SJCRH30 (cell line): ENCODE measurements around the gene CILP. TPM values are rescaled to one million over a fixed set of nuclear protein-coding genes. Genes with fewer than 3 reads are reported as not detected.

ENCODE experiments used
- DNase-seq, 2 experiments: peaks; one replicate each; pipeline ENCODE4 v3.0.0-alpha.2; 2015 to 2020
- H3K27ac ChIP-seq: fragments of 250-450 bp; sonication (Bioruptor Pico); 2 replicates; pipeline ENCODE4 v1.5.1; 2020; ENCODE audit warnings: mild to moderate bottlenecking, moderate library complexity
- H3K27me3 ChIP-seq: fragments of 250-450 bp; sonication (Bioruptor Pico); 2 replicates; pipeline ENCODE4 v1.5.1; 2020; ENCODE audit warnings: mild to moderate bottlenecking, moderate library complexity
- H3K36me3 ChIP-seq: fragments of 250-450 bp; sonication (Bioruptor Pico); 2 replicates; pipeline ENCODE4 v1.5.1; 2020; ENCODE audit warnings: mild to moderate bottlenecking, moderate library complexity
- H3K4me1 ChIP-seq: fragments of 250-450 bp; sonication (Bioruptor Pico); 2 replicates; pipeline ENCODE4 v1.5.1; 2020; ENCODE audit warnings: mild to moderate bottlenecking, moderate library complexity
- H3K4me3 ChIP-seq: fragments of 250-450 bp; sonication (Bioruptor Pico); 2 replicates; pipeline ENCODE4 v1.5.1; 2020; ENCODE audit warnings: mild to moderate bottlenecking, moderate library complexity
- H3K9me3 ChIP-seq: fragments of 250-450 bp; sonication (Bioruptor Pico); replicated peaks from 2 replicates; pipeline ENCODE4 v1.5.1; 2020; ENCODE audit warnings: mild to moderate bottlenecking, moderate library complexity
- total RNA-seq: library from RNA; depleted of rRNA; stranded (reverse); fragments of >200 nt; shearing (Covaris generic); gene quantifications from 2 replicates; pipeline ENCODE4 v1.2.3, GENCODE V29; 2014

The CILP gene
- total RNA-seq, 1 experiment from 2014 or later, result not detected

DNA sequence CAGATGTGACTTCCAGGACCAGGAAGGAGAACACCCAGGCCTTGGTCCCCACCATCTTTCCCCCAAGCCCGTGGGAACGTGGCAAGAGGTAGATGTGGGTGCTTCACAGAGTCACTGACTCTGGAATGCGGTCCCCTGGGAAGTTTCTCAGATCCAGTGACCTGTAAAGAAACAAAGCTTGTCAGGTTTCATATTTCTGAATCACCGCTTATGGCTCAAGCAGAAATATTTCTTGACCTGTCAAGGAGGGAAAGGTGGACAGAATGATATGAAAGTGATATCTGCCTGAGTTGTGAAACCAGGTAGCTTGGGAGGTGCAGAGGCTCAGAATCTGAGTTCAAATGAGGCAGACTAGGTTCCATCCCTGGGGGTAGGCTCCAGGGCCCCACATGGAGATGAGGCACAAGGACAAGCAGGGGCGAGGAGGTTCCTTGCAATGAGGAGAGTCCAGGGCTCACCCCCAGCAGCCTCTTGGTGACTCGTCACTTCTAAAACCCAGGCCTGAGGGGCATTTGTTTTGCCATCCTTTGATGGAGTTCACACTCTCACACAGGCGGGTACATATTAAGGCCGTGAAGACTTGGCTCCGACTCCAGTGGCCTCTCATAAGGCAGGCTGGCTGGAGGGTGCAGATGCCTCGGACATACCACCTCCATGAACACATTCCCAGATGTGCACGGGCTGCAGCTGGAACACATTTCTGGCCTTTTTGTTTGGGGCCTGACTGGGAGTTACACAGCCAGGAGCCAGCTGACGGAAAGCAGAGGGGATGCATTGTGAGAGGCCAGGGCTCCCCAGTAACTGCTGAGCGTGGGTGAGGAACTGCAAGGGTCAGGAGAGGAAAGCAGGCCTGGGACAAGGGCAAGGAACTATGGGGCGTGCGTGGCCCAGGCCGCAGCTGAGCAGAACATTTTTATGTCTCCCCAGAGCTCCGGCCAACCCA, 1.3 kb downstream of the CILP start:
- no peak overlapping the region for H3K4me3 ChIP-seq
- peaks cover 10% of the 10 kb centered on the region; the same call in 1 of the 2 replicates for H3K4me1 ChIP-seq
- no peaks in the 10 kb centered on the region for H3K36me3 ChIP-seq
- H3K9me3 ChIP-seq, result no peaks in the 10 kb centered on the region
- H3K27ac ChIP-seq, result no peak overlapping the region
- H3K27me3 ChIP-seq, result no peaks in the 10 kb centered on the region
- DNase-seq, result no peak

DNA sequence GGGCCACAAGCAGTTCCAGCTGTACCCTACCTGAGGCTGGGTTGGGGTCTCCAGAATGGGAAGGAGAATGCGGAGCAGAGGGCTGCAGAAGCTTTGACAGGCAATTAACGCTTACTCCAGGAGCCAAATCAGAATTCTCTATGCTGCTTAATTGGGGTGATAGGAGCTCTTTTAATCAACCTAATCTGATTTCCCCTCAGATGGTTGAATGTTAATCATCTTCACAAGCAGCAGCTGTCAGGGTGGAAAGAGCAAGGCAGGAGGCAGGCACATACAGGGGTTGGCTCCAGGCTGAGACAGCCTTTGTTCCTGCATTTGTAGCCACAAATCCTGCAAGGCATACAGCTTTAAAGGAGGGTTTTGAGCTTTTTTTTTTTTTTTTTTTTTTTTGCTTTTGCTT, 2.6 kb downstream of the CILP start:
- H3K9me3 ChIP-seq, result no peaks in the 10 kb centered on the region
- DNase-seq, result peak in 1 of 2 experiments; percentile 22
- H3K4me3 ChIP-seq, result no peak overlapping the region
- no peaks in the 10 kb centered on the region for H3K27me3 ChIP-seq
- peaks cover 10% of the 10 kb centered on the region; the same call in 1 of the 2 replicates for H3K4me1 ChIP-seq
- H3K36me3 ChIP-seq, result no peaks in the 10 kb centered on the region
- no peak overlapping the region for H3K27ac ChIP-seq

DNA sequence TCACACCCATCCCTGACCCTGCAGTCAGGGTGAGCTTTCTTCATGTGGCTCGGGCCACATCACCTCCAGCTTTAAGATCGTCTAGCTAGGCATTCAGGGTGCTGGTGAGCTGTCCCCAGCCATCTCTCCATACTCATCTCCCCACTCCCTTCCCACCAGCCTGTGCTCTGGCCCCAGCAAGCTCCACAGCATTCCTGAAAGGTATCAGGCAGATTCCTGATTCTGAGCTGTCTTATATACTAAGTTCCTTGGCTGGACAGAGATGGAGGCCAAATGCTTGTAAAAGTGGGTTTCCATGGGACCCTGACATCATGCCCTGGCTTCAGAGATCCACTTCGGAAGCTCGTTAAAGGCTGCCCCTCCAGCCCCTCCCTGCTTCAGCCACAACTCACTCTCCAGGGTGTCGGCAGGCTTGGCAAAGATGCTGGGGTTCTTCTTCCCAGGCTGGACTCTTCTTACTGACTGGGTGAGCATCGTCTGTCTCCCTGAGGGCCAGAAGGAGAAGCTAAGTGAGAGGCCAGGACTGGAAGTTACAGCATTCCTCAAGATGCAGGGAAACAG, 3.9 kb downstream of the CILP start:
- Histone ChIP-seq H3K27ac (no peak overlapping the region), H3K4me3 (no peak overlapping the region), H3K4me1 (peaks cover 10% of the 10 kb centered on the region; the same call in 1 of the 2 replicates), H3K27me3 (no peaks in the 10 kb centered on the region), H3K9me3 (no peaks in the 10 kb centered on the region), H3K36me3 (no peaks in the 10 kb centered on the region)
- no peak for DNase-seq

- Histone ChIP-seq H3K4me1 (peaks cover 7% of the 10 kb centered on the region; the same call in 1 of the 2 replicates), H3K36me3 (no peaks in the 10 kb centered on the region), H3K27me3 (no peaks in the 10 kb centered on the region), H3K9me3 (no peaks in the 10 kb centered on the region), H3K4me3 (no peak overlapping the region), H3K27ac (no peak overlapping the region)
- no peak for DNase-seq
These were observed 4.5 kb downstream of the CILP start for GRCh38 chr15:65206750-65207149.

GRCh38 chr15:65204931-65205660, 6.2 kb downstream of the CILP start:
- H3K27me3 ChIP-seq, result no peaks in the 10 kb centered on the region
- no peaks in the 10 kb centered on the region for H3K36me3 ChIP-seq
- no peak overlapping the region for H3K27ac ChIP-seq
- DNase-seq, result no peak
- H3K9me3 ChIP-seq, result no peaks in the 10 kb centered on the region
- no peak overlapping the region for H3K4me3 ChIP-seq
- no peaks in the 10 kb centered on the region for H3K4me1 ChIP-seq

DNA sequence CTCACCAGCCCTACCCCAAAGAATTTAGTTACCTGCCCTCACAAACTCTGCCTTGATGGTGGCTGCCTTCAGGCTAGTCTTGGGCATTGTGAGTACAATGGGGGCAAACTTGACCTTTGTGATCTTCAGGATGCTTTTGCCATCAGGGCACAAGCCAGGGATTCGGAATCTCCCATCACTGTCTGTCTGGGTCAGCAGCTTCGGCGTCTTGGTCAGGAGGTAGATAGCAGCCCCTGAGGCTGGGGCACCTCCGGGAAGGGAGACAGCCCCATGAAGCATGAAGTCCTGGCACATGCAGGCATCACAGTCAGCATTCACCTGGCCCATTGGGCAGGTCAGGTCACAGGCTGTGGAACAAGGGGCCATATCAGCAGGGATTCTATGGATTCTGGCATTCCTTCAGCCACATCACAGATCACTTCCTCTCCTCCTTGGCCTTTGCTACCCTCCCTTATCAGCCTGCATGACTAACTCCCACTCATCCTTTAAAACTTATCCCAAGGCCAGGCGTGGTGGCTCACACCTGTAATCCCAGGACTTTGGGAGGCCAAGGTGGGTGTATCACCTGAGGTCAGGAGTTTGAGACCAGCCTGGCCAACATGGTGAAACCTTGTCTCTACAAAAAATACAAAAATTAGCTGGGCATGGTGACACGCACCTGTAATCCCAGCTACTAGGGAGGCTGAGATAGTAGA, 6.9 kb downstream of the CILP start:
- no peaks in the 10 kb centered on the region for H3K27me3 ChIP-seq
- no peaks in the 10 kb centered on the region for H3K4me1 ChIP-seq
- no peak for DNase-seq
- no peak overlapping the region for H3K27ac ChIP-seq
- no peaks in the 10 kb centered on the region for H3K9me3 ChIP-seq
- H3K36me3 ChIP-seq, result no peaks in the 10 kb centered on the region
- no peak overlapping the region for H3K4me3 ChIP-seq

- no peaks in the 10 kb centered on the region for H3K9me3 ChIP-seq
- H3K27me3 ChIP-seq, result no peaks in the 10 kb centered on the region
- H3K4me3 ChIP-seq, result no peak overlapping the region
- DNase-seq, result no peak
- no peak overlapping the region for H3K27ac ChIP-seq
- H3K4me1 ChIP-seq, result no peaks in the 10 kb centered on the region
- H3K36me3 ChIP-seq, result no peaks in the 10 kb centered on the region
These were observed 9.4 kb downstream of the CILP start for GRCh38 chr15:65201918-65202317.

- Histone ChIP-seq H3K27me3 (no peaks in the 10 kb centered on the region), H3K4me1 (no peaks in the 10 kb centered on the region), H3K9me3 (no peaks in the 10 kb centered on the region), H3K36me3 (no peaks in the 10 kb centered on the region), H3K27ac (no peak overlapping the region), H3K4me3 (no peak overlapping the region)
- no peak for DNase-seq
These were observed 12.7 kb downstream of the CILP start for GRCh38 chr15:65198571-65198970.

- Histone ChIP-seq H3K27ac (no peak overlapping the region), H3K4me1 (no peaks in the 10 kb centered on the region), H3K4me3 (no peak overlapping the region), H3K9me3 (no peaks in the 10 kb centered on the region), H3K27me3 (no peaks in the 10 kb centered on the region), H3K36me3 (no peaks in the 10 kb centered on the region)
- DNase-seq, result no peak
These were observed 14.0 kb downstream of the CILP start for GRCh38 chr15:65197337-65197645.

DNA sequence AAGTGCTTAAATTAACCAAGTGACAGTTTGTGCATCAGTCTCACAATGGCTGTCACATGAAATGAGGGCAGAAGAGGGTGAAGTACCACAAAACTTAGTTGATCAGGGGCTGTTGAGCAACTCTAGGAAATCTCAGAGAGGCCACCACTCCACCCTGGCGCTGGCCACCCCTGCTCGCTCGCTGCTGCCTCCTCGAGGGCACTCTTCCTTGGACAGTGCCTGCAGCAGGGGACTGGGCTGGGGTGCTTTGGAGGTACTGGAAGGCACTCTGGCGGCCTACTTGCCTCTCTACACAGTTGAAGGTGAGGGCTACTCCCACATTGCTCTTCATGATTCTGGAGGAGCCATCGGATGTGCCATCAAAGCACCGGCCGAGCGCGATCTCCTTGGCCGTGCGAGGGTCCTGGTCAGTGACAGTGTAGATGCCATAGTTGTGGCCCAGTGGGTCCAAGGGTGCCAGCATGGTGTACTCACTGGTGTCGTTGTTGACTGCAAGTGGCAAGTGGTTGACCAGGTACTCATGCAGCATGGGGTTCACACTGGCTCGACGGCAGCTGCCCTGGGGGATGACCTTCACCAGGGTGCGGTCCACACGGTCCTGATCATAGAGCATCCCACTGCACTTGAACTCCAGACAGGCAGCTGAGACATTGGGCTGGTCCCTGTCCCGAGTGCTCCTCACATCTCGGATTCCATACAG, 14.5 kb downstream of the CILP start:
- no peaks in the 10 kb centered on the region for H3K4me1 ChIP-seq
- H3K9me3 ChIP-seq, result no peaks in the 10 kb centered on the region
- H3K4me3 ChIP-seq, result no peak overlapping the region
- no peak for DNase-seq
- H3K36me3 ChIP-seq, result no peaks in the 10 kb centered on the region
- no peaks in the 10 kb centered on the region for H3K27me3 ChIP-seq
- H3K27ac ChIP-seq, result no peak overlapping the region

GRCh38 chr15:65195548-65195923, 15.7 kb downstream of the CILP start:
- H3K36me3 ChIP-seq, result no peaks in the 10 kb centered on the region
- no peaks in the 10 kb centered on the region for H3K4me1 ChIP-seq
- no peak for DNase-seq
- H3K27me3 ChIP-seq, result no peaks in the 10 kb centered on the region
- H3K9me3 ChIP-seq, result no peaks in the 10 kb centered on the region
- H3K4me3 ChIP-seq, result no peak overlapping the region
- no peak overlapping the region for H3K27ac ChIP-seq

- peak in 1 of 2 experiments; percentile 23 for DNase-seq
- no peaks in the 10 kb centered on the region for H3K9me3 ChIP-seq
- no peaks in the 10 kb centered on the region for H3K36me3 ChIP-seq
- no peaks in the 10 kb centered on the region for H3K27me3 ChIP-seq
- H3K4me3 ChIP-seq, result no peak overlapping the region
- no peak overlapping the region for H3K27ac ChIP-seq
- no peaks in the 10 kb centered on the region for H3K4me1 ChIP-seq
These were observed 16.3 kb downstream of the CILP start for GRCh38 chr15:65194826-65195547.

- Histone ChIP-seq H3K9me3 (no peaks in the 10 kb centered on the region), H3K27me3 (no peaks in the 10 kb centered on the region), H3K4me3 (no peak overlapping the region), H3K27ac (no peak overlapping the region), H3K36me3 (no peaks in the 10 kb centered on the region), H3K4me1 (peaks cover 6% of the 10 kb centered on the region; the same call in 1 of the 2 replicates)
- peak in 1 of 2 experiments; percentile 44 for DNase-seq
These were observed 19.3 kb downstream of the CILP start for GRCh38 chr15:65192016-65192415.
